Tibial artery (tissue), 4 donors: ENCODE results near the gene MSANTD4.

Experiments
- DNase-seq, 2 donors: peaks; one replicate each; pipeline ENCODE4 v3.0.0-alpha.2; 2019
- H3K27ac ChIP-seq, 2 donors: fragments of 200-600 bp; sonication (generic) in 1 of 2; 1 replicate in 1 of 2; 2 replicates in 1 of 2; pipeline ENCODE4 v1.5.1; 2018 to 2019; ENCODE audit warnings: mild to moderate bottlenecking in 1 of 2
- H3K27me3 ChIP-seq, 2 donors: fragments of 200-600 bp; sonication (generic) in 1 of 2; one replicate each; pipeline versions ENCODE4 v1.5.1 to v1.6.0; 2016 to 2019
- H3K36me3 ChIP-seq, 3 donors: fragments of 200-600 bp; sonication (generic) in 2 of 3; one replicate each; pipeline ENCODE4 v1.5.1; 2016 to 2019; ENCODE audit warnings: mild to moderate bottlenecking in 2 of 3
- H3K4me1 ChIP-seq, 4 donors: fragments of 200-600 bp; sonication (generic) in 2 of 4; 1 replicate in 3 of 4; 2 replicates in 1 of 4; pipeline ENCODE4 v1.5.1; 2016 to 2019
- H3K4me3 ChIP-seq, 2 donors: fragments of 200-600 bp; sonication (generic) in 1 of 2; 1 replicate in 1 of 2; 2 replicates in 1 of 2; pipeline ENCODE4 v1.5.1; 2018 to 2019; ENCODE audit warnings: mild to moderate bottlenecking in 2 of 2
- H3K9me3 ChIP-seq, 3 donors: fragments of 200-600 bp; sonication (generic) in 1 of 3; one replicate each; pipeline ENCODE4 v1.5.1; 2016 to 2019
- CTCF ChIP-seq, 2 experiments: fragments of 200-600 bp in 1 of 2; fragments of 450-650 bp in 1 of 2; IDR thresholded peaks; one replicate each; pipeline ENCODE4 v1.5.1; 2017 to 2019; ENCODE audit warnings: antibody characterized with exemption in 2 of 2, mild to moderate bottlenecking in 1 of 2, moderate library complexity in 1 of 2
- intact Hi-C: fragments of 100-400 bp; cut with DNase I; formaldehyde crosslinking; loops from one replicate; pipeline ENCODE4 v1.15.0; 2023; ENCODE audit warnings: low total_unique reads

MSANTD4 gene

GRCh38 chr11:105968021-105968697, 53.9 kb downstream of the MSANTD4 start:
- no peaks in the 10 kb centered on the region for H3K4me1 ChIP-seq
- no peaks in the 10 kb centered on the region for H3K27me3 ChIP-seq
- H3K4me3 ChIP-seq, result no peak overlapping the region
- H3K27ac ChIP-seq, result no peak overlapping the region
- H3K36me3 ChIP-seq, result no peaks in the 10 kb centered on the region
- DNase-seq, result no peak
- intact Hi-C loops, result no loop called here
- TF ChIP-seq CTCF (IDR thresholded peaks at IDR 0.05), result no peak
- no peaks in the 10 kb centered on the region for H3K9me3 ChIP-seq

- Histone ChIP-seq H3K27me3 (no peaks in the 10 kb centered on the region), H3K4me3 (no peak overlapping the region), H3K36me3 (no peaks in the 10 kb centered on the region), H3K27ac (no peak overlapping the region), H3K9me3 (no peaks in the 10 kb centered on the region), H3K4me1 (no peaks in the 10 kb centered on the region)
- DNase-seq, result no peak
- intact Hi-C loops, result no loop called here
- TF ChIP-seq CTCF (IDR thresholded peaks at IDR 0.05), result no peak
Measured at GRCh38 chr11:105960252-105961245, 61.5 kb downstream of the MSANTD4 start.
